ENCODE results near the gene DGKH.
A peak's percentile ranks its signal among the peaks of the same experiment; 100 is the strongest.

GRCh38 chr13:42041684-42042035 lies 6.8 kb upstream of the DGKH start:
- peak in 1 of 3 donors; percentile 31 for TF ChIP-seq CTCF (IDR thresholded peaks at IDR 0.05)
- TF ChIP-seq POLR2A (IDR thresholded peaks at IDR 0.05), result no peak
- no peak for TF ChIP-seq EP300 (IDR thresholded peaks at IDR 0.05)

All from ovary (tissue), 3 donors.